Measurements from ENCODE around the gene FGF16. TPM values are rescaled to one million over a fixed set of nuclear protein-coding genes. Genes with fewer than 3 reads are reported as not detected.

Gene FGF16
- total and polyA plus RNA-seq, 10 of the 15 experiments (the other 5 are each of a cell fraction or from before 2014, with no cell fraction given): not detected

DNA sequence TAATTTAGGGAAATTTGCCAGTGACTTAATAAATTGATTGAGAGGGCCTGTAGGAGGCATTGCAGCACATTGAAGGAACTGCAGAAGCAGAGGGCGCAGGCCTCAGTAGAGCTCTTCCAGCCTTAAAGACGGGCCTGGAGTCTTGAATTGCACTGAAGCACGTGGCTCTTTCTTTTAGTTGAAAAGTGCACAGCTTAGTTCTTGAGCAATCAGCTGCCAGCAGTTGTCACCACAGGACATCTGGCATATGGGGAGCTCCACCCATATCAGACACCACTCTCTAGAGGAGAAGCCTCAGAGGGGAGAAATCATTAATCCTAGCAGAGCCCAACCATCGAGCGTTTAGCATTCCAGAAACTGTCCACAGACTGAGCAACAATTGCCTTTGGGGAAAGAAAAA is 16.0 kb upstream of the FGF16 start (continued):
- TF ChIP-seq REST (IDR thresholded peaks at IDR 0.05; ENCODE audit: low read depth, low read length): no peak
- no peak for TF ChIP-seq MYB (IDR thresholded peaks at IDR 0.05; ENCODE audit: borderline replicate concordance, low read depth, low read length)
- TF ChIP-seq BACH1 (IDR thresholded peaks at IDR 0.05; ENCODE audit: borderline replicate concordance): no peak
- no peak for TF ChIP-seq ZNF622 (IDR thresholded peaks at IDR 0.05)
- no peak for TF ChIP-seq EED (IDR thresholded peaks at IDR 0.05; ENCODE audit: low read depth)
- TF ChIP-seq MTA3 (IDR thresholded peaks at IDR 0.05; ENCODE audit: borderline replicate concordance, low read length): no peak

- H3K9ac ChIP-seq (ENCODE audit: control insufficient read depth, insufficient read depth, low read length): no peak overlapping the region
- ChIA-PET POLR2A (no interaction called here), RAD21 (ENCODE audit: unreplicated experiment) (interaction anchor here (1.0 kb wide), 1 partner anchor 188 kb away, joined by 3 read pairs; no protein-coding TSS in a partner anchor), SMC1A (ENCODE audit: uncharacterized antibody, unreplicated experiment) (interaction anchor here (0.6 kb wide), 1 partner anchor 1824 kb away, joined by 3 read pairs; no protein-coding TSS in a partner anchor), CTCF (no interaction called here)
- H3K4me3 ChIP-seq: no peak overlapping the region
- H2AFZ ChIP-seq (ENCODE audit: control insufficient read depth, low read depth, low read length): no peak overlapping the region
- H3K79me2 ChIP-seq (ENCODE audit: control insufficient read depth, insufficient read depth, low read length): no peaks in the 10 kb centered on the region
- no peaks in the 10 kb centered on the region for H3K36me3 ChIP-seq (ENCODE audit: control insufficient read depth in 2 of 2, insufficient read depth in 2 of 2, low read length in 1 of 2)
- no peak for ATAC-seq
- intact Hi-C loops (cut with micrococcal nuclease; ENCODE audit: unreplicated experiment): no loop called here
- H3K27ac ChIP-seq (ENCODE audit: control insufficient read depth, insufficient read depth): no peak overlapping the region
- H4K20me1 ChIP-seq (ENCODE audit: control insufficient read depth, insufficient read depth): no peaks in the 10 kb centered on the region
- H3K4me1 ChIP-seq (ENCODE audit: control insufficient read depth, insufficient read depth, low read length): no peaks in the 10 kb centered on the region
- H3K4me2 ChIP-seq (ENCODE audit: control insufficient read depth, insufficient read depth): no peak overlapping the region
- H3K27me3 ChIP-seq (replicated peaks in 1 of 2; ENCODE audit: control insufficient read depth in 2 of 2, insufficient read depth in 2 of 2, low read length in 1 of 2): no peaks in the 10 kb centered on the region
- no peak for DNase-seq (ENCODE audit: low read depth, low spot score)
- WGBS (ENCODE audit: insufficient coverage, insufficient replicate concordance, low lambda C conversion rate, missing lambda C conversion rate): 0% methylated on average over 1 of the region's 1 CpG
- in situ Hi-C loops (cut with MboI): no loop called here
- FAIRE-seq: no peak
- no peaks in the 10 kb centered on the region for H3K9me3 ChIP-seq (replicated peaks; ENCODE audit: control insufficient read depth, insufficient read depth, low read length)
- no TSS peak for BruUV-seq (replicated peaks)
- TF ChIP-seq HDAC6 (IDR thresholded peaks at IDR 0.05; ENCODE audit: unreplicated experiment): no peak
- TF ChIP-seq, protein P1, sequence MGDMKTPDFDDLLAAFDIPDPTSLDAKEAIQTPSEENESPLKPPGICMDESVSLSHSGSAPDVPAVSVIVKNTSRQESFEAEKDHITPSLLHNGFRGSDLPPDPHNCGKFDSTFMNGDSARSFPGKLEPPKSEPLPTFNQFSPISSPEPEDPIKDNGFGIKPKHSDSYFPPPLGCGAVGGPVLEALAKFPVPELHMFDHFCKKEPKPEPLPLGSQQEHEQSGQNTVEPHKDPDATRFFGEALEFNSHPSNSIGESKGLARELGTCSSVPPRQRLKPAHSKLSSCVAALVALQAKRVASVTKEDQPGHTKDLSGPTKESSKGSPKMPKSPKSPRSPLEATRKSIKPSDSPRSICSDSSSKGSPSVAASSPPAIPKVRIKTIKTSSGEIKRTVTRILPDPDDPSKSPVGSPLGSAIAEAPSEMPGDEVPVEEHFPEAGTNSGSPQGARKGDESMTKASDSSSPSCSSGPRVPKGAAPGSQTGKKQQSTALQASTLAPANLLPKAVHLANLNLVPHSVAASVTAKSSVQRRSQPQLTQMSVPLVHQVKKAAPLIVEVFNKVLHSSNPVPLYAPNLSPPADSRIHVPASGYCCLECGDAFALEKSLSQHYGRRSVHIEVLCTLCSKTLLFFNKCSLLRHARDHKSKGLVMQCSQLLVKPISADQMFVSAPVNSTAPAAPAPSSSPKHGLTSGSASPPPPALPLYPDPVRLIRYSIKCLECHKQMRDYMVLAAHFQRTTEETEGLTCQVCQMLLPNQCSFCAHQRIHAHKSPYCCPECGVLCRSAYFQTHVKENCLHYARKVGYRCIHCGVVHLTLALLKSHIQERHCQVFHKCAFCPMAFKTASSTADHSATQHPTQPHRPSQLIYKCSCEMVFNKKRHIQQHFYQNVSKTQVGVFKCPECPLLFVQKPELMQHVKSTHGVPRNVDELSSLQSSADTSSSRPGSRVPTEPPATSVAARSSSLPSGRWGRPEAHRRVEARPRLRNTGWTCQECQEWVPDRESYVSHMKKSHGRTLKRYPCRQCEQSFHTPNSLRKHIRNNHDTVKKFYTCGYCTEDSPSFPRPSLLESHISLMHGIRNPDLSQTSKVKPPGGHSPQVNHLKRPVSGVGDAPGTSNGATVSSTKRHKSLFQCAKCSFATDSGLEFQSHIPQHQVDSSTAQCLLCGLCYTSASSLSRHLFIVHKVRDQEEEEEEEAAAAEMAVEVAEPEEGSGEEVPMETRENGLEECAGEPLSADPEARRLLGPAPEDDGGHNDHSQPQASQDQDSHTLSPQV (IDR thresholded peaks at IDR 0.05): no peak
- TF ChIP-seq ZBTB4 (CRISPR knock-in tag; IDR thresholded peaks at IDR 0.05): no peak
- no peak for TF ChIP-seq RAD51 (IDR thresholded peaks at IDR 0.05)
- TF ChIP-seq MEF2A (IDR thresholded peaks at IDR 0.05; ENCODE audit: insufficient read depth, low read depth, low read length): no peak
- TF ChIP-seq ZBED1 (IDR thresholded peaks at IDR 0.05; ENCODE audit: borderline replicate concordance): no peak
These were observed 14.2 kb upstream of the FGF16 start for GRCh38 chrX:77433001-77433400.
